ENCODE results near the gene CAMSAP1.

The CAMSAP1 gene

DNA sequence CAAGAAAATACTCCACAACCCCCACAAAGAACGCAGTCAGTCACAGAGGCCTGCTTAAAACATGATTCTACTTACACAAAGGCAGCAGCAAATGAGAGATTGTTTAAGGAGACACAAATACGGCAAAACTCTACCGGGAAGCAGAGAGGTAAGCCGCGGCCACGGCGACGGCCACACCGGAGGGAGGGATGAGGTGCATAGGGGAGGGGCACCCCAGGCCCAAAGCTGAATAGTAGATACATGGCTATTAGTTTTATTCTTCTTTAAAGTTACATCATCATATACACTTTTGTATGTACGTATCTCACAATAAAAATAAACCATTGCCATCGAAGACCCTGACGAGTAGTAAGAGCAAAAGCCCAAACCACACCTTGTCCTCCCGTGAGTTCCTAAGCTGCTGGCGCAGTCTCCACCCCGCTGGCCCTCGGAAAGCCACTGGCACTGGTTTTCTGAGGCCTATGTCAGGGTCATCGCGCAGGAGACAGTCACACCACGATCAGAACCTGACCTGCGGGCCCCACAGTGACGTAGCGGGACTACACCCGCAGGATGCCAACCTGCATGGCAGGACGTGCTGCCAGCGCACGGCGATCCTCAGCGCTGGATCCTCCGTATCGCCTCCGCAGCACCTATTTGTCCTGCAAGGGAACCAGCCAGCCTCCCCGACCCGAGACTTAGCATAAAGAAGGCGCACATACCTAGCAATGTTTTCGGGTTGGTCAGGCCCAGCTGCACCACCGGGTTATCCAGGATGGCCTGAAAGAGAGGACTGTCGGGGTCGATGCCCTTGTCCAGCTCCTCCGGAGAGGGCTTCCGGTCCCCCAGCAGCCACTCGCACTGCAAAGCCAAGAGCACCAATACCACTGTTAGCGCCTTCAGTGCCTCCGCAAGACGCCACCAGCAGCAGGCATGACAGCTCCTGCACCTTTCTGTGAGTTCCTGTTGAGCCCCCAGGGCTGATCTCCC, 30.5 kb upstream of the CAMSAP1 start:
- DNase-seq: no peak

GRCh38 chr9:135933114-135933513, 25.8 kb upstream of the CAMSAP1 start:
- no peak for DNase-seq

GRCh38 chr9:135932656-135933055, 25.3 kb upstream of the CAMSAP1 start:
- DNase-seq: no peak

DNA sequence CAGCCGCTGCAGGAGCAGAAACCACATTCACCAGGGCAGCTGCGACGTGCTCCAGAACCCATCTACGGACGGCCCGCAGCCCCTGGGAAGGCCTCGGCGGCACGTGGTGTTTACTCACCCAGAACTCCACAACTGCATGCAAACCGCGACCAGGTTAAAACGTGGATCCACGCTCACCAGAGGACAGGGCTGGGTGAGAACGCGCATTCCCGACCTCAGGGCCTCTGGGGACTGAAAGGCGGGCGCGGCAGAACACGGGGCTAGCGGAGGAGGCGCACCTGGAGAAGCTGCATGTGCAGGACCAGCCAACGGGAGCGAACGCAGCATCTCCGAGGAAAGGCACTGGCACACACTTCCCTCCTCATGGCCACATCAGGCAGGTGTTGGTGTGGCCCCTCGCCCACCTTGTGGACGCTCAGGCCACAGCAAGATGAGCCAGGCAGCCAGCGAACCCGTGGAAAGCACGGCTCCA, 24.0 kb upstream of the CAMSAP1 start:
- no peak for DNase-seq

DNA sequence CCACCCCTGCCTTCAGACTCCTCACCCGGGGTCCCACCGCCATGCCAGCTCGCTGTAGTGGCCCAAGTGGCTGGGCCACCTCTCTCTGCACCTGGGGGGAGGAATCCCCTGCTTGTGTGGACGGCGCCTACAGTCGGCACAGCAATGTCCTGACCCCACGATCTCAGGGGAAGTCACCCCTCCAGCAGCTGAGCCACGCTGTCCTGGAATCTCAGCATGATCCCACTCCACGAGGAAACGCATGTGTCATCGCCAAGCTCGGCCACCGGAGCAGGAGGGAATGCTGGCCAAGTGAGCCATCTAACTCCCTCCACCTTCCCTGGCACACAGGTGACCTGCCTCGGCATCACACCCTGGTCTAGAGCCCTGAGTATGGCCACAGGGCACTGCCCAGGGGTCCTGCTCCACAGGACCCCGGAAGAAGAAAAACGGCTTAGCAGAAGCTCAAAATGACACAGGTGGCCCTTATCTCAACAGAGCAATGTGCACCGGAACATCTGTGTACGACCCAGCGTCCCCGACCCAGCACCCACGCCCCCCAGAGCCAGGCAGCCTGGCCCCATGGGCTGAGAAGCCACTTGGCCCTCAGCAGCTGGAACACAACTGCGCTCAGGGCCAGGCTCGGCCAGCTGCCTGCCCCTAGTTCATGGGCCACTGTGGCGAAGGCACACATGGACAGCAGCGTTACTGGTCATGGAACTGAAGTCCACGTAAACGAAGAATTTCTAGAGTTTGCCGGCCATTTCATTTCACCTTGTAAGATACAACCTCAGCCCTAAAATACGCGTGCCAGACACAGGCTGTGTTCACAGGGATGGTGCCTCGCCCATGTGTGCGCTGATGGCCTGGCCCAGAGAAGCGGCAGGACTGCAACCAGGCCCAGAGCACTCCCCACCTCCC, 23.4 kb upstream of the CAMSAP1 start:
- DNase-seq: no peak

- no peak for DNase-seq
Measured at GRCh38 chr9:135929656-135930445, 22.5 kb upstream of the CAMSAP1 start.

DNA sequence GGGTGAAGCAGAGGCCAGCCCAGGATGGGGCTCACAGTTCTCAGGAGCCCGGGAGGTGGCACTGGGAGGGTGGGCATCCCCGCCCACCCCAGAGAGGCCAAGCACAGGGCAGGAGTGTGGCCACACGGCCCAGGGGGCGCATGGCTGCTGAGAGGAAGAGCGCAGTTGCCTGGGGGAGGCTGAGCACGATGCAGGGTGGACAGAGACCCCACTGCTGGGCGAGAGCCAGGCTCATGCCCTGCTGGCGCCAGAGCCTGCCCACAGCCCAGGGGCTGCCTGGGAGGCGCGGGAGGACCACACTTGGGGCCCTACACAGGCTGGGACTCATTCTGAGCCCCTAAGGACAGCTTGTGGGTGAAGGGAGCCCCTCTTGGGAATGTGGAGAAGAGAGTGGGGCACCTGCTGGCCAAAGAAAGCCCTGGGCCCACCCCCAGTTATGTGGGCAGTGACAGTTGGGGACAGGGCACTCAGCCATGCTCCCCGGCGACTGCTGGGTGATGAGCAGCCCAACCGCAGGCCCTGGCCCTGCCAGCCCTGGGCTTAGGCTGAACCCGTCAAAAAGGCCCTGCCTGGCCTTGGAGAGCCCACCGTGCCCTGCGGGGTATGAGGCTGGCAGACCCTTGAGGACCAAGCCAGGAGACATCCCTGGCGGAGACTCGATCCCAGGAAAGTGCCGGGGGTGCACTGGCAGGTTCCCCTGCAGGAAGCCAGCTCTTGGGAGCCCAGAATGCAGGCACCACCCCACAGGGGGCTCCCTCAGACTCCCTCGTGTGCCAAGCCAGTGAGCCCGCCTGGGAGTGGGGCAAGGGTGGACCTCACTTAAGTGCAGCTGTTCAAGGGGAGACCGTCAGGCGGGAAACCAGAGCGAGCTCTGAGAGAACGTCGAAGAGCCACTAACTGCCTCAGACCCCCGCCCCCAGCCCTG, 21.6 kb upstream of the CAMSAP1 start:
- DNase-seq: no peak

DNA sequence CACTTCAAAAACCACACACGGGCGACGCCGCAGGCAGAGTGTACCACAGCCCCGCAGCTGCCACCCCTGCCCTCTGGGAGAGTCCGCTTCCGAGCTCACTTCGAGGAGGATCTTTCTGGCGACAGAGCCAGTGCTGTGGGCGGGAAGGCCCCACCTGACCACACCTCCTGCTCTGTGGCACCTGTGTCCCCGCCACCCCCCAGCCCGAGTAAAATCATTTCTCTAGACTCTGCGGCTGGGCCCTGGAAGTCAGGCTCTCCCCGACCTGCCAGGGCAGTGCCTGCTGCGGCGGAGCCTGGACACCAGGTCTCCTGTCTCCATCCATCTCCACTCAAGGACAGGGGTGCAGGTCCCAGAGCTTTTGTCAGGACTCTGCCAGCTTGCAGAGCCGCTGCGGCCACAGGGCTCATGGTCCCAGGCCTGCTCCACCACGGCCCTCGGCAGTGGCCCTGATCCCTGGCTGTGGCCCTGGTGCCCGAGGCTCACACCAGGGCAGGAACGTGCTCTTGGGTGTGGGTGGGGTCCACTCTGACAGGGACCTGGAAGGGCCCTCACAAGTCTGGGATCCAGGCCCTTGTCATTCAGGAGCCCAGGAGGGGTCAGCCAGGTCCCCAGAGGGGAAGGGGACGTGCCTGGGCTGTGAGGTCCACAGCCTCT, 20.9 kb upstream of the CAMSAP1 start:
- DNase-seq: no peak

DNA sequence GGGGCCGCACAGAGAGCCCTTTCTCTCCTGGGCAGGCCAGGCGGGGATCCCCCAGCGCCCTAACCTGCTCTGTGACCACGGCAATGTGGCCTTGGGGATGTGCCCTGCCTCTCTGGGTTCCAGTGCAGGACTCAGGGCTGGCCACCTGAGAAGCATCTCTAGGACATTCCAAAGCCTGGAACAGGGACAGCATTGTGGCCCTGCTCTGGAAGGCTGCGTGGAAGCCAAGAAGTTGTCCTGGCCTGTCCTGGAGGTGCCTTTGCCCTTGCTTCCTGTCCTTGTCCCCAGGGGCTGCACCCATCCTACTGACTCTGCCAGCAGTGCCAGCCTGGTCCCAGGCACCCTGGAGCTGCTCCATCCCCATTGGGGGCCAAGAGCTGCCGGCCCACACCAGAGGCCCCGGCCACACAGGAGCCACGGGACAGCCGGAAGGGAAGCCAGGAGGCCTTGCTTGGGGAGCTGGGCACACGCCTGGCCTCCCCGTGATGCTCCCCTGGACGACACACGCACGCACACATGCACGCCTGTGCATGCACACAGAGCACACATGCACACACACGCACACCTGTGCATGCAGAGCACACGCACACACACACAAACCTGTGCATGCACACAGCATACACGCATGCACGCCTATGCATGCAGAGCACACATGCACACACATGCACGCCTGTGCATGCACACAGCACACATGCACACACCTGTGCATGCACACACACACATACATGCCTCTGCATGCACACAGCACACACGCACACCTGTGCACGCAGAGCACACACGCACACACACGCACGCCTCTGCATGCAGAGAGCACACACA, 20.1 kb upstream of the CAMSAP1 start:
- DNase-seq: no peak

DNA sequence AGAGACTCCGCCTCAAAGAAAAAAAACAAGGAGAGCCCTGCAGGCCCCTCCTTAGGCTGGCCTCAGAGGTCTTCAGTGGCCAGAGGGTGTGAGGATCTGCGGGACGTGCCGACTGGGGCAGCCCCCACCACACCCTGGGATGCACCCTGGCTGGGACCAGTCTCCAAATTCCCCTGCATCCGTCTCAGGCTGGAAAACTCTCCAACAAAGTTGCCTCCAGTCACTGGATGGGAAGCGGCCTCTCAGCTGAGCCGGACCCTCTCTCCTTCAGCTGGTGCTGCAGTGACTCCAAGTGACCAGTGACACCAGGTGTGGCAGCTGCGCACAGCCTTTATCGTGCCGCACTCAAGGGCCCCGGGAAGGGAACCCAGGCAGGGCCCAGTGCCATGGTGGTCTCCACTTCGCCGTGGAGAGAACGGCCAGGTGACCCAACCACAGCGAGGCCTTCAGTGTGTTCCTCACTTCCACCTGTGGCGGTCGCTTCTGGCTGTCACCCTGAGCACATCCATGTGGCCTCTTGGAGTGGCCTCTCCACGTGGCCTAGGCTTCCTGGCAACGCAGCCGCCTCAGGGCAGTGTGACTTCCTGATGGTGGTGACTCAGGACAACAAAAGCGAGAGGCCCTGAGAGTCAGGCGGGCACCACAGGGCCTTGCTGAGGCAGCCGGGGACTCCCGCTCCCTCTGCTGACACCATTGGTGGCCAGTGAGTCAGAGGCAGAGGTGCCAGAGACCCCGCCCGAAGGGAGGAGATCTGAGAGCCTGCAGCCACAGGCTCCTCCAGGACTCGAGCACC, 19.3 kb upstream of the CAMSAP1 start:
- DNase-seq: peak; percentile 96

- peak; percentile 91 for DNase-seq
Measured at GRCh38 chr9:135925496-135926133, 18.3 kb upstream of the CAMSAP1 start.

- peak; percentile 24 for DNase-seq
Measured at GRCh38 chr9:135924628-135925338, 17.4 kb upstream of the CAMSAP1 start.

DNA sequence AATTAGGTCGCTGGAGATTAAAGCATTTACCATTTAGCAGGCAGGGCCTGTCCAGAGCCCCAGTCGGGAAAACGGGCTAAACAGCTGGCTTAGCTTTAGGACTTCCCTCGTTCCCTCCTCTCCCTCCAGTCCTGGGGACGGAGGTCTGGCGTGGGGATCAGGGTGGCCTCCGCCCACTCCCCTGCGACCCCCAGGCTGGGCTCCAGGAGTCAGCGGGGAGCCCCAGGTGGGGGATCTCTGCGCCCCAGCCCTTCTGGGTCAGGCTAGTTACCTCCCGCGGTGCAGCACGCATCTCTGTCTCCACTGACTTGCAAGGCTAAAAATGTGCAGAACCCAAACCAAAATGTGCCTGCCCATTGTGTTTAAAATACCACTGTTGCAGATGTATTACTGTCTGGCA, 16.2 kb upstream of the CAMSAP1 start:
- DNase-seq: no peak

- DNase-seq: no peak
Measured at GRCh38 chr9:135921749-135922310, 14.5 kb upstream of the CAMSAP1 start.

DNA sequence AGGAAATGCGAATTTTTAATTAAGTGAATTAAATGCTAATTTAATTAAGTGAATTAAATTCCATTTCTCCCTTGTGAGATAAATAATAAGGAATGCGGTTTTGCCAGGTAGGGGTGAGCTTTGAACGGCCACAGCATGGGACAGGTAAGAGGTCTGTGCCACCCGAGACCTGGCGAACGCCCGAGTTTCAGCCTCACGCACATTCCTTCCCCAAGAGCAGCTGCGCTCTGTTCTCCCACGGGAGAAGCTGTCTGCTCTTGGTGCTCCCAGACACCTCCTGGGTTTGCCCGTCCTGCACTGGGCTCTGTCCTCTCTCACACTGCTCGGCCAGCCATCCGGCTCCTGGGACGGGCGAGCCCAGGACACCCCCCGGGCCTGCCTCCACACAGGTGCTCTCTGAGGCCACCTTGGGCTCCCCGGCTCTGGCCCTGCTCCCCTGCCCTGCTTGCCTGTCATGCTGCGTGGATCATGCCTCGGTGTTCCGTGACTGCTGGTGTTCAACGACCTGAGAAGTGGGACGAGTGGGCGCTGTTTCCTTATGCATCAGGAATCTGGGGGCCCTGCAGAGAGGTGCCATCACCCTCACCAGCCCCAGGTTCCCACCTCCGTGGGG, 13.7 kb upstream of the CAMSAP1 start:
- DNase-seq: no peak

DNA sequence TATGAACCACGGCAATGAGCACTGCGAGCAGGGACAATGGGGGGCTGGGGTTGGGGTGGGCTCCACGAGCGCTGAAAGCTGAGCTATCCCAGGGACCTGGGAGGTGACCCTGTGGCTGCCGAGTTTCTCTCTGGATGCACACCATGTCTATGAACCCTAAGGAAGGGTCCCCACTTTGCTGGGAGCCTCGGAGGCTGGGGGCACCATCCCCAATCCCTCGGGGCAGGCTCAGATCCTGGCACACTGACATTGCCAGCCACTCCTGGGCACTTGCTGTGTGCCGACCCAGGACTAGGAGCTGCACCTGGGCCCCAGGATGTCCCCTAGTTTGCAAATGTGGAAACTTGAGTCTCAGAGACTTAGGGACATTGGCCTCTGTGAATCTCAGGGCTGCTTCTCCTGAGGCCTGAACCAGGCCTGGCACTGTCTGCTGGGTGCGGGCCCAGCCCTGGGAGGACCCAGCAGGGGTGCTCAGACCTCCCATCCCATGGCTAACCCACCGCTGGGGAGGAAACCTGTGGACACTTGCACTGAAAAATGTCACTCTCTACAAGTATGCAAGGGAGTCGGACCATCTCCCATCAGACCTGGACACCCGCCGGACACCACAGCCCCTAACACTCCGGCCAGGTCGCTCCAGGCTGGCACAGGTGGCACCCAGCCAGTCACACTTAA, 13.0 kb upstream of the CAMSAP1 start:
- no peak for DNase-seq
